HG02981 (cell line): Measurements from ENCODE around the gene IL22RA1.

Experiments
- ATAC-seq: cut with Tn5 transposase; IDR thresholded peaks from one replicate; pipeline ENCODE4 v1.9.1; 2021; ENCODE audit warnings: mild to moderate bottlenecking, moderate library complexity; ENCODE audit not compliant: unreplicated experiment

IL22RA1 gene

GRCh38 chr1:24142546-24143534 lies at the start of gene IL22RA1:
IL22RA1 (minus strand) TSS chr1:24143140; CDS start chr1:24143082, 58 bp downstream.
- ATAC-seq = no peak

DNA sequence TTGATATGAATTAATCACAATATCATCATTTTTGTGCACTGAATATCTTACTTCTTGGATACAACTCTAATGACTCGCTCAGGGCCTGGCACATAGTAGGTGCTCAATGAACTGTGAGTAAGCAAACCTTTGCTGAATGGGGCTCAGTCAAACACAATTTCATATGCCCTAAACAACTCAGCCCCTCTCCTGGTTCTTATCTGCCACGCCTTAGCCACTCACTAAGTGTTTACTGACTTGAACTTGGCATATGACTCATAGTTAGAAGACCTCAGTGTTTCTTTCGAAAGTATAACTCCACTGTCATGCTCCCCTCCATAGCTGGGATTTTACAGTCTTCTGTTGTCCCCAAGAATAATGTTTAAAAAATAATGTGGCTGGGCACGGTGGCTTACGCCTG lies 48.9 kb upstream of the IL22RA1 start:
- ATAC-seq = peak; percentile 33

- ATAC-seq = peak; percentile 68
These were observed 48.1 kb upstream of the IL22RA1 start for GRCh38 chr1:24190983-24191461.

DNA sequence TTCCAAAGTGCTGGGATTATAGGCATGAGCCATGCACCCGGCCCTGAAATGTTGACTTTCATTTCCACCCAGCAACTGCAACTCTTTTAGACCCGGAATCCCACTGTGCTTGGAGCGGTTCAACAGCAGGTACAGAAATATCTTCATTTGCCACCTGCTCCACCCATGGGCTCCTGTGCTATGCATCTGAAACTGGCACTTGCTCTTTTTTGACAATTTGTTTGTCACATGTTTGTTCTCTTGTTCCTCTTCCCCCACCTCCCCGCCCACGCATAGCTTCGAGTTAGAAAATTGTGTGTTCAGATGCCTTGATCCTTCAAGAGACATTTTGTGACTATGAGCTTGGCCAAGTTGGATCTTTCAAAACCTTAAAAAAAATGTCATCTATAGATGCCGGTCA lies 46.6 kb upstream of the IL22RA1 start:
- no peak for ATAC-seq

- ATAC-seq = no peak
These were observed 44.3 kb upstream of the IL22RA1 start, which contains the start of gene IFNLR1 for GRCh38 chr1:24186993-24187790. IFNLR1 (minus strand) TSS chr1:24187289; CDS start chr1:24187248, 41 bp downstream.

- ATAC-seq = no peak
These were observed 43.7 kb upstream of the IL22RA1 start for GRCh38 chr1:24186711-24186992.

- ATAC-seq = no peak
These were observed 43.2 kb upstream of the IL22RA1 start for GRCh38 chr1:24186031-24186710.

- ATAC-seq = no peak
These were observed 42.1 kb upstream of the IL22RA1 start for GRCh38 chr1:24185076-24185475.

DNA sequence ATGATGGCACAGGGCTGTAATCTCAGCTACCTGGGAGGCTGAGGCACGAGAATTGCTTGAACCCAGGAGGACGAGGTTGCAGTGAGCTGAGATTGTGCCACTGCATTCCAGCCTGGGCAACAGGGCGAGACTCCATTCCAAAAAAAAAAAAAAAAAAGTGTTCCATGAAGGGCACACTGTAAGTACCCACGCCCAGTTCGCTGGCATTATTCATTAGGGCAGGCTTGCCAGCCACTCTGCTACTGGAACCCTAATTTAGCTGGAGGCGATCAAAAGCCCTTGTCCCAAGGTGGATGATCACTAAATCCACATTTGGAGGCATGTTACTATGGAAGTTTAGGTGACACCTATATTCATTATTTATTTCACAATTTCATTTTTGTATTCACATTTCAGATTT lies 39.1 kb upstream of the IL22RA1 start:
- ATAC-seq = no peak

- no peak for ATAC-seq
These were observed 38.7 kb upstream of the IL22RA1 start for GRCh38 chr1:24181619-24182018.

DNA sequence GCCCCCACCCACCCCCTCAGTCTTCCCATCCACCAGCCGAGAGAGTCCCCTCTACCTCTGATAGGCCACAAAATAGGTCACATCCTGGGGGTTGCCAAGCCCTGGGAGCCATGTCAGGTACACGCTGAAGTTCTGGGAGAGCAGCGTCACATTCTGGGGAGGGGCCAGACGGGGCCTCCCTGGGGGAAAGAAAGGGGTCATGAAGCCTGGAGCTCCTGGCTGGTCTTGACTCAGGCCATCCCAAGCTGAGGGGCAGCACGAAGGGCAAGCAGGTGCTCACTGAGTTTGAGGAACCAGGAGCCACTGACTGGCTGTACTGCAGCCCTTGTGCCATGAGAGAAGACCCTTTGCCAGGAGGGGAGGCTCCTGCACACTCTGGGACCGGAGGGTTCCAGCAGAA lies 37.7 kb upstream of the IL22RA1 start:
- no peak for ATAC-seq

DNA sequence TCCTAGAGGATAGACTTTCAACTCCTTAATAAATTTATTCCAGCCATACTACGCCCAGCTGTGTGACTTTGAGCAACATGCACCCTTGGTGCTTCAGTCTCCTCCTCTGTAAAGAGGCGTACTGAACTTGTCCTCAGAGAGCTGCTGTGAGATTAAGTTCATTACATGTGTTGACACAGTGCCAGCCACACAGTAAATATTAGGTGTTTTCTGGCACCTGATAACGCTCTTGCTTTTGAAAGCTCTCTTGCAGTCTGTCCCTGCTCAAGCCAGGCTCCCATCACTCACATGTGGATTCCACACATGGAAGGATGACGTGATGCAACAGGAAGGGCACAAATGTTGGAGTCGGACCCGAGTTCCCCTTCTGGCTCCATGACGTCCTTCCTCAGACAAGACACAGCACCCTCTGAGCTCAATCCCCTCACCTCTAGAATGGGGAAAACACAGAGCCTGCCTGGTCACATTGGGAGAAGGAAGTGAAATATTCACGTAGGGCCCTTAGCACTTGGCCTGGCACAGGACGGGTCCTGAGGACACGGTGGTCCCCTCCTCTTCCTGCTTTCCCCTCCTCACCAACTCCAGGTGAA lies 36.4 kb upstream of the IL22RA1 start:
- ATAC-seq = no peak

DNA sequence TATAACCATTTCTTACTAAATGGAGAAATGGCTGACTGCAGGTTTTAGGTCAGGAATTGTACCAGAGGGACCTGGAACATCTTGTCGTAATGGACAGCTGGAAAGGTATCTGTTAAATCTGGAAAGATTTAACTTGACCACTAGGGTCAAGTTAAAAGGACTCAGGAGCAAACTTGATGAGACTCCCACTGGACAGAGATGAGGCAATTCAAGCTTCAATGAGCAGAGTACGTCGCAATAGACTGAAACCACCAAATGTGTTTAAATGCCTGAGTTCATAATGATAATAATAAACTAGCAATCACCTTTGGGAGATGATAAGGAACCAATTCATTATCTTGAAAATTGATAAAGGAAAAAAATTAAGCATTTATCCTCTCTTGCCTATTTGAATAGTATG lies 35.5 kb upstream of the IL22RA1 start:
- ATAC-seq = no peak

DNA sequence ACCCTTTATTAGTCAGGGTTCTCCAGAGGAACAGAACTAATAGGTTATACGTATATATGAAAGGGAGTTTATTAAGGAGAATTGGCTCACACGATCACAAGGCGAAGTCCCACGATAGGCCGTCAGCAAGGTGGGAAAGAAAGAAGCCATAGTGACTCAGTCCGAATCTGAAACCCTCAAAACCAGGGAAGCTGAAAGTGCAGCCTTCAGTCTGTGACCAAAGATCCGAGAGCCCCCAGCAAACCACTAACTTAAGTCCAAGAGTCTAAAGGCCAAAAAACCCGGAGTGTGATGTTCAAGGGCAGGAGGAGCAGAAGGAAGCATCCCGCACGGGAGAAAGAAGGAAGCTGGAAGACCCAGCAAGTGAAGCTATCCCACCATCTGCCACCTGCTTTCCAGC lies 34.2 kb upstream of the IL22RA1 start:
- no peak for ATAC-seq

DNA sequence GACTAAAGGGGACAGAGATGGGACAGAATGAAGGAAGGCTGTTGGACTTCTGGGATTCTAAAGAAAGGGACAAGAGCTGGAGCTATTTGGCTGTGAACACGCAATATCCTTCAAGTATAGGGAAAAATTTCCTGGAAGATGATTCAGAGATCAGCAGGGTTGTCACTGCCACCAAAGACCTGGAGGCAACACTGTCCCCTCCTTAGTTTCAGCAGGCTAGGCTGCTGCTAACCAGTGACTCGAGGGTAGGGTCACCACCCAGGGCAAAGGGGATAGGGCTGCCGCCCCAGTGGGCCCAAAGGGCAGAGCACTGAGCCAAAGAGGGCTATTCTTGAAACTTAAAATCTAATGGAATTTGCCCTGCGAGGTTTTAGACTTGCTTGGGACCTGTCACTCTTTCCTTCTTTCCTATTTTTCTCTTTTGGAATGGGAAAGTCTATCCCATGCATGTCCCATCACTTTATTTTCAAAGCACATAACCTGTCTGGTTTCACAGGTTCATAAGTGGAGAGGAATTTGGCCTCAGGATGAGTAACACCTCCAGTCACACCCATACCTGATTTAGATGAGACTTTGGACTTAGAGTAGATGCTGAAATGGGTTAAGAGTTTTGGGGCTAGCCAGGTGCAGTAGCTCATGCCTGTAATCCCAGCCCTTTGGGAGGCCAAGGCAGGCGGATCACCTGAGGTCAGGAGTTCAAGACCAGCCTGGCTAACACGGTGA lies 32.3 kb upstream of the IL22RA1 start:
- no peak for ATAC-seq

- no peak for ATAC-seq
These were observed 31.0 kb upstream of the IL22RA1 start for GRCh38 chr1:24173638-24174575.

DNA sequence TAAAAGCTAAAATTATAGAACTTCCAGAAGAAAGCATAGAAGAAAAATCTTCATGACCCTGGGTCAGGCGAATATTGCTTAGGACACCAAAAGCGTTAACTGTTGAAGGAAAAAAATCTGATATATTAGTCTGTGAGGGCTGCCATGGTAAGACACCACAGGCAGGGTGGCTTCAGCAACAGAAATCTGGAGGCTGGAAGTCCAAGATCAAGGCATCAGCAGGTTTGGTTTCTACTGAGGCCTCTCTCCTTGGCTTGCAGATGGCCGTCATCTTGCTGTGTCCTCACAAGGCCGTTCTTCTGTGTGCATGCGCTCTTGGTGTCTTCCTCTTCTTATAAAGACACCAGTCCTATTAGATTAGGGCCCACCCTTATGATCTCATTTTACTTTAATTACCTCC lies 29.7 kb upstream of the IL22RA1 start:
- no peak for ATAC-seq

DNA sequence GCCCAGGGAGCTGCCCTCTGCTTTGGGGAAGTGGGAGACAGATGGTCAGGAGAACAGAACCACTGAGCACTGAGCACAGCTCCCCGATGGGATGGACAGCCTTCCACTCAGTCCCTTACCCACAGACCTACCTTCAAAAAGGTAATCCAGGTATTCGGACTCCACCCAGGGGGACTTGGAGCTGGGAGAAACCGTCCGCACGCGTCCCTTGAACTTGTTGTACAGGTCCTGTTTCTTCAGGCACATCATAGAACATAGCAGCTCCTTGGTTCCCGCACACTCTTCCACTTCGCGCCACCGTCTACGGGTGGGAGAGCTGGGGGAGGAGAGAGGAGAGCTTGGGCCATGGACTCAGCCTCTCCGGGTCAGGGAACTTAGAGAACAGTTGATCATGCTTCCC lies 26.3 kb upstream of the IL22RA1 start:
- ATAC-seq = no peak

DNA sequence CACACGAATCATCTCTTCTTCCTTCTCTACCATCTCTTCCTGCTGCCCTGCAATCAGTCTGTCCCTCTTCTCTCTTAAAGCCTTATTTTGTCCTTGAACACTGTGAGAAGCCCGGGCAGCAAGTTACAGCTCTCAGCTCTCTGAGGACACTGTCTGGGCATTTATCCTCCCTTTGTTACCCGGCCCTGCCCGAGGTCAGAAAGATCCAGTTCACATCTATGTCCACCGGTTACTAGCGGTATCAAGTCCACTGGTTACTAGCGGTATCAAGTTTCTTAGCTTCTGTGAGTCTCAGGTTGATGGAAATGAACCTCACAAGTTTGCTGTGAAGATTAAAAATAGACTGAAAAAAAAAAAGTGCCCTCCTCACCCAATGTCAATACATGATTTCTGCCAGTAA lies 25.3 kb upstream of the IL22RA1 start:
- ATAC-seq = no peak
